HG03565 (cell line): ENCODE measurements around the gene IREB2.
"Not testable (repeated sequence)": the region's sequence is repeated elsewhere in the genome, so short reads cannot be mapped to it uniquely, and the experiment has no call there.

ENCODE experiments used
- ATAC-seq: cut with Tn5 transposase; IDR thresholded peaks from one replicate; pipeline ENCODE4 v1.9.1; 2021; ENCODE audit warnings: mild to moderate bottlenecking, moderate library complexity; ENCODE audit not compliant: unreplicated experiment

IREB2 gene, protein sequence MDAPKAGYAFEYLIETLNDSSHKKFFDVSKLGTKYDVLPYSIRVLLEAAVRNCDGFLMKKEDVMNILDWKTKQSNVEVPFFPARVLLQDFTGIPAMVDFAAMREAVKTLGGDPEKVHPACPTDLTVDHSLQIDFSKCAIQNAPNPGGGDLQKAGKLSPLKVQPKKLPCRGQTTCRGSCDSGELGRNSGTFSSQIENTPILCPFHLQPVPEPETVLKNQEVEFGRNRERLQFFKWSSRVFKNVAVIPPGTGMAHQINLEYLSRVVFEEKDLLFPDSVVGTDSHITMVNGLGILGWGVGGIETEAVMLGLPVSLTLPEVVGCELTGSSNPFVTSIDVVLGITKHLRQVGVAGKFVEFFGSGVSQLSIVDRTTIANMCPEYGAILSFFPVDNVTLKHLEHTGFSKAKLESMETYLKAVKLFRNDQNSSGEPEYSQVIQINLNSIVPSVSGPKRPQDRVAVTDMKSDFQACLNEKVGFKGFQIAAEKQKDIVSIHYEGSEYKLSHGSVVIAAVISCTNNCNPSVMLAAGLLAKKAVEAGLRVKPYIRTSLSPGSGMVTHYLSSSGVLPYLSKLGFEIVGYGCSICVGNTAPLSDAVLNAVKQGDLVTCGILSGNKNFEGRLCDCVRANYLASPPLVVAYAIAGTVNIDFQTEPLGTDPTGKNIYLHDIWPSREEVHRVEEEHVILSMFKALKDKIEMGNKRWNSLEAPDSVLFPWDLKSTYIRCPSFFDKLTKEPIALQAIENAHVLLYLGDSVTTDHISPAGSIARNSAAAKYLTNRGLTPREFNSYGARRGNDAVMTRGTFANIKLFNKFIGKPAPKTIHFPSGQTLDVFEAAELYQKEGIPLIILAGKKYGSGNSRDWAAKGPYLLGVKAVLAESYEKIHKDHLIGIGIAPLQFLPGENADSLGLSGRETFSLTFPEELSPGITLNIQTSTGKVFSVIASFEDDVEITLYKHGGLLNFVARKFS

DNA sequence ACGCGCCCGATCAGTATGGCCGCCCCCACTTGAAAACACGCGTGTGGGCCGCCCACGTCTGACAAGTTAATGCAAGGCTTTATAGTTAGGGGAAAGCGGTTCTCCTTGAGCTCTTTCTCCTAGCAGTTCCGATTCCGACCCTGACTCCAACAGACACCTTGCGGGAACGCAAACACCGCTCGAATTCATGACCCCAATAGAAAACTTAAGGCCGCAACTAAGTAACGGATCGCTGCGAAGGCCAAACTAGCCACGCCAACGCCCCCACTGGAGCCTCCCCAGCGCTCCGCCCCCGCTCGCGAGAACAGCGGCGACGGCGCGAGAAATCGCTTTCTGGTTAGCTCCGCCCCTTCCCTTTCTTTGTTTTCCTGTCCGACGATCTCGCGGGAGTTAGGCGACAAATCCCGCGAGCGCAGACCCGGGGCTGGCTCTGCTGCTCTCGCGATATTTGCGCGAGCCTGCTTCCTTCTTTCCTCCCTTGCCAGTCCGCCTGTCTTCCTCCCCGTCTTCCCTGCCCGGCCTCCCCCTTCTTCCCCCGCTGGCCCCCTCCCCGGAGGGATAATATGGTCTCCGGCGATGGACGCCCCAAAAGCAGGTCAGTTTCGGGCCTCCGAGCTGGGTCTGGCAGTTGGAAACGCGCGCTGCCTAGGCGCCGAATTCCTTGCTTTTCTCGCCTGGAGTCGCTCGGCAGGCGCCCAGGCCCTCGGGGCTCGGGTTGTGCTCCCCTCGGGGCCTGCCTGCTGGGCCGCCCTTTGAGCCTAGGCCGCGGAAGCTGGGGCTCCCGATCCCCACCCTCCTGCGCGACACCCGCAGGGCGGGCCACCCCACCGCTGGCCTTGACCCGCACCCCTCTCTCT lies at the start of gene IREB2:
IREB2 (plus strand) TSS at position 455 of the 857 bp plus-strand sequence; CDS start at position 577, 122 bp downstream.
- ATAC-seq, result peak; percentile 87

- ATAC-seq, result no peak
Observed at GRCh38 chr15:78388865-78389264, 49.2 kb upstream of the IREB2 start.

DNA sequence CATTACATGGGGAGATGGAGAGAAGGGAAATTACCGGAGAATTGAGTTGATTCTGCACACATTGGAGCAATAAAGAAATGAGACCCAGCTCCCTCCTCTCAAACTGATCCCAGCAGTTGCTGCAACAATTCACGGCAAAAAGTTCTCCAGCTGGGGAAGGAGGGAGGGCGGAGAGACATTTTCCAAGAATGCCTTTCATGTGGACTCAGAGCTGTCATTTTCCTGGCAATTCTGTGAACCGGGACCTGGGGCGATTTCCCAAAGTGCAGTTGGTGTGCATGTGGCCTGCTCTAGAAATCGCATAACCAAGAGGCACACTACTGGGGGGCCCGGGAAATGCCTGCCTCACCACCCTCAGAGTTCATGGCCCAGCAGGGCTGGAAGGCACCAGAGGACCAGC lies 48.7 kb upstream of the IREB2 start:
- ATAC-seq, result no peak

DNA sequence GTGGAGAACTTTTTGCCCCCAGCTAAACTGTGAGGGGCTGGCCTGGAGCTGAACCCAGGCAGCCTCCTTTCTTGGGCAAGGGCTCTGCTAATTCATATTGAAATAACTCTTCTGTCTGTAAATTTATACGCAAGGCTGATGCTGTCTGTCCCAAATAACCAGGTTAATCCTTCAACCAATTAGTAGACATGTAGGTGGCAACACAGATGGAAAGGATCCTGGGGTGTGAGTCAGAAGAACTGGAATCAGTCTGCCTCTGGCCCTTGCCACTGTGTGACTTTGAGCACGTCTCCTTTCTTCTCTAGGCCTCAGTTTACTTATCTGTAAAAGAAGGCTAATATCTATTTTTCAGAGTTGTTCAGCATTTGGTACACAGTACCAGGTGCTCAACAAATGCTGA lies 48.3 kb upstream of the IREB2 start:
- no peak for ATAC-seq

DNA sequence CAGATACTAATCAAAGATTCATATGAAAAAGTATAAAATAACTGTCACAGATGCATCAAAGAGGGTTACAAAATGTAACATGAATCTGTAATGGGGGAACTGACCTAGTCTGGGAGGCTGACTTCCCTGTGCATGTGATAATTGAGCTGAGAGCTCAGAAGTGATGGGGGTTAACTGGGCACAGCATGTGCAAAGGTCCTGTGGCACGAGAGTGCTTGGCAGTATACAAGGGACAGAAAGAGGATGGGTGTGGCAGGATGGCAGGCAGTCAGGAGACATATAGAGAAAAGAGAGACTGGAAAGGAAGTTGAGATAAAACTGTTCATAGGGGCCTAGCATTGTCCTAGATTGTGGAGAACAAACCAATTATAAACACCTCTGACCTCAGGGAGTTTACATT lies 47.8 kb upstream of the IREB2 start:
- ATAC-seq, result no peak

- ATAC-seq, result no peak
Observed at GRCh38 chr15:78390826-78391225, 47.2 kb upstream of the IREB2 start.

DNA sequence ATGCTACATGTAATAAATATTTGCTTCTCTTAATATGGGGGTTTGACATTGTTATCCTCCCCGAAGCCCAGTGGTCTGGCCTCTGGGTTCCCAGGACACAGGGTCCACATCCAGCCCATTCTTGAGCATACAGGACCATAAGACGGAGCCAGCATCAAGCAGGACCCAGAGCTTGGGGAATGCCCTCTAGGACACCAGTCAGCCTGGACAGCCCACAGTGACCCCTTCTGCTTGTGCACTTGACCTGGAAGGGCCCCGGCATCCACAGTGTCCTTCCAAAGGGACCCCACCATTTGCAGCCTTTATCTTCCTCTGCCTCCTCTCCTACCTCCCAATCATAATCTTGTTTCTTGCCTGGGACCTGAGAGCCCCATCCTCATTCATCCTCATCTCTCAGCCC lies 46.2 kb upstream of the IREB2 start:
- ATAC-seq, result no peak

DNA sequence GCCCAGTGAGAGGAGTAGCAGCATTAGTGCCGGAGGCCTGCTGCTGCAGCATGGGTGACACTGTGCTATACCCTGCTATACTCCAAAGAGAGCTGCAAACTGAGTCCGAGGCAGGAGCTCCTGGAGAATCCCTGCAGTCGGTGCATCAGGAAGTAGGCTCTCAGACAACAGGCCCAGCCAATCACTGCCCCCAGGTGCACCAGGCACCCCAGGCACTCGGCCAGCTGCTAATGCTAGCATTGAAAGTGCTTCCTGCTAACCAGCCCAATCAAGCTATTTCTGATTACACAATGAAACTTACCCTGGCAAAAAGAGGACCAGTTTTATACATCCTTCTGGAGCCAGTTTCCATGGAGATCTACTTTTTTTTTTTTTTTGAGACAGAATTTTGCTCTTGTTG lies 45.6 kb upstream of the IREB2 start:
- ATAC-seq, result no peak

GRCh38 chr15:78393137-78393536 lies 44.9 kb upstream of the IREB2 start:
- ATAC-seq, result no peak

DNA sequence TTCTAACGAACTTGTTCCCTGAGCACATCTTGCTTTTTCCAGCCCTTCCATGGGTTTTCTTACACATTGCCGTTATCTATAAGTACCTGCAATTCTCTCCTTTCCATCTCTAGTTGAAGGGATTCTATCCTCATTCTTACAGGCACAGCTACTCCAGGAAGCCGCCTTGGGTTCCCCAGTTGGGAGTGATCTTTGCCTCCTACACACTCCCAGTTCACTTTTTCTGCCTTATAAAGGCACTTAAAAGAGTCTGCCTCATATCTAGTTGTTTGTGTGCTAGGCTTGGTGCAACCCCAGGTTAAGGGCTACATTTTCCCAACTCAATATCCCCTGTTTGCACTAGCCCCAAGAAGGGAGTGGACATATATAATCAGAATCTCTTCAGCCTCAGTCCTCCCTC lies 44.0 kb upstream of the IREB2 start:
- ATAC-seq, result no peak

DNA sequence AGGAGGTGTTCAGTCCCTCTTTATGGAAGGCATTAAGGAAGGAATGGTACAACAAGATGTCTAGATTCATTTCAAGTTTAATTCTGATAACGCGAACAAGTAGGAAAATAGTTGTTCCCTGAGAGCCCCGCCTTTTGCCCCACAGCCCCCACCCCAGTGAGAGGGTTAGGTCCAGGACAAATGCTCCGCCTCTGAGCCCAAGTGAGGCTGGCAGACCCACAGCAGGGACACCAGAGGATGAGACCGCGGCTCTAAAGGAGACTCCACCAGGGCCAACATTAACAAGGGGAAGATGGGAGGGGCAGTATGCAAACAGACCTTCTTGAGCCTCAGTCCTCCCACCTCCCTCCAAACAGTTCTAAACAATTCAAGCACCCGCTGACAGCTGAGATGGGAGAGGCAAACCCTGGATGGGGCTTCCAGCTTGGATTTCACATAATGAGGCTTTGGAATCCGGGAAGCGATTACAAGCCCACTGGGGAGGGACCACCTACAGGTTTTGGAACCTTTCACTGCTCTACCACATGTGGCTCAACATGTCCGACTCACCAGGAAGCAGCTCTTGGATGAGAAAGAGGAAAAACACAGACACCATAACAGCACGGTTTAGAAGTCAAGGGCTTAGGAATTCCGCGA lies 42.9 kb upstream of the IREB2 start:
- ATAC-seq, result no peak

- ATAC-seq, result no peak
Observed at GRCh38 chr15:78396186-78396814, 41.7 kb upstream of the IREB2 start.

DNA sequence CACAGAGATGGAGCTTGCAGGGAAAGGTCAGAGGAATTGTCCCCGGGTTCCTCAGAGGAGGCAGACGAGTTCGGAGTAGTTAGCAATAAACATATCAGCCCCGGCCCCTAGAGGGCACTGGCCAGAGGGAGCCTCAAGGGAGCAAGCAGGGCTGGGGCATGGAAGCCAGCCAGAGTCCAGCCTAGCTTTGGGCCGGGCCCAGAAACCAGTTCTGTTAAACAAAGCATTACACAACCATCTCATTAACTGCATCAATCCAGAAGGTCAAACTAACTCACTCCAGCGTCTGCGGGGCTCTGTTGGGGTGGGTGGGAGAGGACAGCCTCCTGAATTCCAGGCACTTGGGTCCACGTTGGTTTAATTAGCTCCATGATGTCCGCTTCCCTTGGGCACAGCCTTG lies 41.0 kb upstream of the IREB2 start:
- no peak for ATAC-seq

GRCh38 chr15:78397382-78397781 lies 40.6 kb upstream of the IREB2 start:
- no peak for ATAC-seq

DNA sequence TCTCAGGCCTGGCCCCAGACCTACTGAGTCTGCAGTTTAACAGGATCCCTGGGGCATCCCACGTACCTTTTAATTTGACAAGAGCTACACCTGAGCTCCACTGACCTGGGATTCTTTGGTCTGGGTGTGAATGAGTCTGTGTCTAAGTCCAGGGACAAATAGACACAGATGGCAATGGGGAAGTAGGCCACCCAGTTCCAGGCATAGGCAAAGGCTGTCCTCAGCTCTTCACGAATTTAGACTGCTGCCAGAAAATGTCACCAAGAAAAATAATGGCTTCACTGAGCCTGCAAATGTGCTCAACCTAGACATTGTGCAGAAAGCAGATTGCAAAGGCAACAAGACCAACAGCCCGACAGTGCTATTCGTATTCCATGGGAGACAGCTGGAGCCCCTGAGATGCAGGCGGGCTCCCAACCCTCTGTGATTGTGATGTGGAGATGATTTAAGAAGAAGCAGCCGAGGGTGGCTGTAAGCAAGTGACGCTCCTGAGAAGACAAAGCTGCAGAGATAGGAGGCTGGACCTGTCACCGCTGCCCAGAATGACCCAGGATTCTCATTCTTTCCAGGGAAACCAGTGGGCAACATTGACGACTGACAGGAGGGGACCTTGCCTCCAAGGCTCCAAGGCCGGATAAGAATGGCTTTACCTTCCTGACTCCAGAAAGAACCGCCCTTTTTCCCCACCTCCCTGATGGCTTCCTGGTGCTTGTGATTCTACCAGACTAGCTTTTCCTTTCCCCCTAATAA lies 39.8 kb upstream of the IREB2 start:
- ATAC-seq, result no peak

GRCh38 chr15:78399091-78399490 lies 38.9 kb upstream of the IREB2 start:
- ATAC-seq, result no peak

GRCh38 chr15:78402061-78402610 lies 35.9 kb upstream of the IREB2 start:
- ATAC-seq, result no peak

DNA sequence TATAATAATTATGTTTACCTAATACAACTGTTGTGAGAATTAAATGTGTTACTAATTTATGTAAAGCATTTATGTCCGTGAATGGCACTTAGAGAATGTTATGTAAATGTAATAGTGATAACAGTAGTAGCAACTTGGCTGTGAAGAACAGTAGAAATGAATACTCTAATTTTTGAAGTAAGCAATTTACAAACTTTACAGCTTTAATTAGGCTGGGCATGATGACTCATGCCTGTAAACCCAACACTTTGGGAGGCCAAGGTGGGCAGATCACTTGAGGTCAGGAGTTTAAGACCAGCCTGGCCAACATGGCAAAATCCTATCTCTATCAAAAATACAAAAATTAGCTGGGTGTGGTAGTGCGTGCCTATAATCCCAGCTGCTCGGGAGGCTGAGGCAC lies 33.9 kb upstream of the IREB2 start:
- ATAC-seq, result no peak

- not testable (repeated sequence) for ATAC-seq
Observed at GRCh38 chr15:78404796-78405195, 33.2 kb upstream of the IREB2 start.
